ENCODE data around the gene C20orf96.

DNA sequence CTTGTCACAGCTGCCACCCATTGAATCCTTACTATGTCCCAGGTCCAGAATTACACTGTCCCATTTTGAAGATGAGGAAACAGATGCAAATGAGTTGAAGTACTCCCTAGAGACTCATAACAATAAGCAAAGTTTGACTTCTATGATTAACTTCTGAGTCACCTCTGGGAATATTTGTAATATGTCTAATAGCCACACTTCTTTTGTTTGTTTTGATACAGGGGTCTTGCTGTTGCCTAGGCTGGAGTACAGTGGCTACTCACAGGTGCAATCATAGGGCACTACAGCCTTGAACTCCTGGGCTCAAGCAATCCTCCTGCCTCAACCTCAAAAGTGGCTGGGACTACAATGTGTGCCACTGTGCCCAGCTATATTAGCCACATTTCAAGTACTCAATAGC, 23.4 kb upstream of the C20orf96 start:
- TF ChIP-seq, protein P1, sequence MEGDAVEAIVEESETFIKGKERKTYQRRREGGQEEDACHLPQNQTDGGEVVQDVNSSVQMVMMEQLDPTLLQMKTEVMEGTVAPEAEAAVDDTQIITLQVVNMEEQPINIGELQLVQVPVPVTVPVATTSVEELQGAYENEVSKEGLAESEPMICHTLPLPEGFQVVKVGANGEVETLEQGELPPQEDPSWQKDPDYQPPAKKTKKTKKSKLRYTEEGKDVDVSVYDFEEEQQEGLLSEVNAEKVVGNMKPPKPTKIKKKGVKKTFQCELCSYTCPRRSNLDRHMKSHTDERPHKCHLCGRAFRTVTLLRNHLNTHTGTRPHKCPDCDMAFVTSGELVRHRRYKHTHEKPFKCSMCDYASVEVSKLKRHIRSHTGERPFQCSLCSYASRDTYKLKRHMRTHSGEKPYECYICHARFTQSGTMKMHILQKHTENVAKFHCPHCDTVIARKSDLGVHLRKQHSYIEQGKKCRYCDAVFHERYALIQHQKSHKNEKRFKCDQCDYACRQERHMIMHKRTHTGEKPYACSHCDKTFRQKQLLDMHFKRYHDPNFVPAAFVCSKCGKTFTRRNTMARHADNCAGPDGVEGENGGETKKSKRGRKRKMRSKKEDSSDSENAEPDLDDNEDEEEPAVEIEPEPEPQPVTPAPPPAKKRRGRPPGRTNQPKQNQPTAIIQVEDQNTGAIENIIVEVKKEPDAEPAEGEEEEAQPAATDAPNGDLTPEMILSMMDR (IDR thresholded peaks at IDR 0.05), result no peak
- no peak for TF ChIP-seq POLR2A (IDR thresholded peaks at IDR 0.05)
- TF ChIP-seq EP300 (IDR thresholded peaks at IDR 0.05), result no peak

All from ovary (tissue), 3 donors.